GM23338 (cell line): ENCODE results near the gene BMPR1B.

Experiments
- CREB1 ChIP-seq: fragments of 250-450 bp; sonication (Bioruptor Pico); IDR thresholded peaks from 2 replicates; pipeline ENCODE4 v1.5.0; 2020; ENCODE audit warnings: low read depth, mild to moderate bottlenecking, moderate library complexity
- EZH2 ChIP-seq: fragments of 200-600 bp; sonication (generic); IDR thresholded peaks from one replicate; pipeline ENCODE4 v1.8.0; 2017; ENCODE audit warnings: antibody characterized with exemption, mild to moderate bottlenecking, low read depth; ENCODE audit not compliant: unreplicated experiment
- EZH2phosphoT487 ChIP-seq: fragments of 200-600 bp; sonication (generic); IDR thresholded peaks from one replicate; pipeline ENCODE4 v1.8.1; 2018; ENCODE audit warnings: antibody characterized with exemption; ENCODE audit not compliant: unreplicated experiment
- NANOG ChIP-seq: IDR thresholded peaks from 2 replicates; pipeline ENCODE4 v1.6.1; 2016; ENCODE audit warnings: antibody characterized with exemption, borderline replicate concordance
- POLR2AphosphoS5 ChIP-seq: IDR thresholded peaks from 2 replicates; pipeline ENCODE4 v1.6.1; 2016; ENCODE audit warnings: antibody characterized with exemption, low read depth
- ZNF331 ChIP-seq: fragments of 250-450 bp; sonication (Bioruptor Pico); IDR thresholded peaks from 2 replicates; pipeline ENCODE4 v1.5.0; 2020; ENCODE audit warnings: low read depth, mild to moderate bottlenecking, moderate library complexity
- TF ChIP-seq, protein P1 (sequence below), 2 experiments: fragments of 200-600 bp in 1 of 2; sonication (generic) in 1 of 2; conservative IDR thresholded peaks; 2 replicates each; pipeline versions ENCODE4 v1.5.1 to v1.6.1; 2016 to 2017; ENCODE audit warnings: antibody characterized with exemption in 2 of 2, low read depth in 2 of 2, mild to moderate bottlenecking in 2 of 2, moderate library complexity in 1 of 2
- TF ChIP-seq, protein P2 (sequence below): IDR thresholded peaks from one replicate; pipeline ENCODE4 v1.6.1; 2018; ENCODE audit warnings: antibody characterized with exemption; ENCODE audit not compliant: unreplicated experiment
- TF ChIP-seq, protein P3 (sequence below): IDR thresholded peaks from 2 replicates; pipeline ENCODE4 v1.6.1; 2016; ENCODE audit warnings: antibody characterized with exemption

DNA sequence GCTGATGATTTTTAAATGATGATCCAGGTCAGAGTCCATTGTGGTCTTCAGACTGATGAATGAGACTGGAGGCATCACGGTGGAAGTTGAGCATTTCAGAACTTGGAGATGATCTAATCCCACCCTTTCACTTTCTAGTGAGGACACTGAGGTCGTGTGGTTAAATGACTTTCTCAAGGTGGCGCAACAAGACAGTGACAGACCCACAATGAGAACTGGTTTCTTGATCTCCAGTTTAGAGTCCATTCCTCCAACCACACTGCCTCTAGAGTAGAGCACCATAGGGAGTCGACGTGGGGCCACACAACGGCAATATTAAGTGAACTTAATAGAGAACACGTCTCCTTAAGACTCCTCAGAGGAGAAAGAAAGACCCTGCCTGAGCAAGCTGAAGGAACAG is 410.1 kb downstream of the BMPR1B start:
- TF ChIP-seq, protein P1, sequence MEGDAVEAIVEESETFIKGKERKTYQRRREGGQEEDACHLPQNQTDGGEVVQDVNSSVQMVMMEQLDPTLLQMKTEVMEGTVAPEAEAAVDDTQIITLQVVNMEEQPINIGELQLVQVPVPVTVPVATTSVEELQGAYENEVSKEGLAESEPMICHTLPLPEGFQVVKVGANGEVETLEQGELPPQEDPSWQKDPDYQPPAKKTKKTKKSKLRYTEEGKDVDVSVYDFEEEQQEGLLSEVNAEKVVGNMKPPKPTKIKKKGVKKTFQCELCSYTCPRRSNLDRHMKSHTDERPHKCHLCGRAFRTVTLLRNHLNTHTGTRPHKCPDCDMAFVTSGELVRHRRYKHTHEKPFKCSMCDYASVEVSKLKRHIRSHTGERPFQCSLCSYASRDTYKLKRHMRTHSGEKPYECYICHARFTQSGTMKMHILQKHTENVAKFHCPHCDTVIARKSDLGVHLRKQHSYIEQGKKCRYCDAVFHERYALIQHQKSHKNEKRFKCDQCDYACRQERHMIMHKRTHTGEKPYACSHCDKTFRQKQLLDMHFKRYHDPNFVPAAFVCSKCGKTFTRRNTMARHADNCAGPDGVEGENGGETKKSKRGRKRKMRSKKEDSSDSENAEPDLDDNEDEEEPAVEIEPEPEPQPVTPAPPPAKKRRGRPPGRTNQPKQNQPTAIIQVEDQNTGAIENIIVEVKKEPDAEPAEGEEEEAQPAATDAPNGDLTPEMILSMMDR (conservative IDR thresholded peaks at IDR 0.05; ENCODE audit: low read depth in 2 of 2): peak; percentile 13 to 70; a peak in 3 of 4 replicates
- no peak for TF ChIP-seq EZH2
- no peak for TF ChIP-seq POLR2AphosphoS5
- no peak for TF ChIP-seq CREB1 (CRISPR knock-in tag)
- no peak for TF ChIP-seq ZNF331 (CRISPR knock-in tag)
- TF ChIP-seq, protein P2, sequence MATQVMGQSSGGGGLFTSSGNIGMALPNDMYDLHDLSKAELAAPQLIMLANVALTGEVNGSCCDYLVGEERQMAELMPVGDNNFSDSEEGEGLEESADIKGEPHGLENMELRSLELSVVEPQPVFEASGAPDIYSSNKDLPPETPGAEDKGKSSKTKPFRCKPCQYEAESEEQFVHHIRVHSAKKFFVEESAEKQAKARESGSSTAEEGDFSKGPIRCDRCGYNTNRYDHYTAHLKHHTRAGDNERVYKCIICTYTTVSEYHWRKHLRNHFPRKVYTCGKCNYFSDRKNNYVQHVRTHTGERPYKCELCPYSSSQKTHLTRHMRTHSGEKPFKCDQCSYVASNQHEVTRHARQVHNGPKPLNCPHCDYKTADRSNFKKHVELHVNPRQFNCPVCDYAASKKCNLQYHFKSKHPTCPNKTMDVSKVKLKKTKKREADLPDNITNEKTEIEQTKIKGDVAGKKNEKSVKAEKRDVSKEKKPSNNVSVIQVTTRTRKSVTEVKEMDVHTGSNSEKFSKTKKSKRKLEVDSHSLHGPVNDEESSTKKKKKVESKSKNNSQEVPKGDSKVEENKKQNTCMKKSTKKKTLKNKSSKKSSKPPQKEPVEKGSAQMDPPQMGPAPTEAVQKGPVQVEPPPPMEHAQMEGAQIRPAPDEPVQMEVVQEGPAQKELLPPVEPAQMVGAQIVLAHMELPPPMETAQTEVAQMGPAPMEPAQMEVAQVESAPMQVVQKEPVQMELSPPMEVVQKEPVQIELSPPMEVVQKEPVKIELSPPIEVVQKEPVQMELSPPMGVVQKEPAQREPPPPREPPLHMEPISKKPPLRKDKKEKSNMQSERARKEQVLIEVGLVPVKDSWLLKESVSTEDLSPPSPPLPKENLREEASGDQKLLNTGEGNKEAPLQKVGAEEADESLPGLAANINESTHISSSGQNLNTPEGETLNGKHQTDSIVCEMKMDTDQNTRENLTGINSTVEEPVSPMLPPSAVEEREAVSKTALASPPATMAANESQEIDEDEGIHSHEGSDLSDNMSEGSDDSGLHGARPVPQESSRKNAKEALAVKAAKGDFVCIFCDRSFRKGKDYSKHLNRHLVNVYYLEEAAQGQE: no peak
- TF ChIP-seq NANOG: no peak
- TF ChIP-seq, protein P3, sequence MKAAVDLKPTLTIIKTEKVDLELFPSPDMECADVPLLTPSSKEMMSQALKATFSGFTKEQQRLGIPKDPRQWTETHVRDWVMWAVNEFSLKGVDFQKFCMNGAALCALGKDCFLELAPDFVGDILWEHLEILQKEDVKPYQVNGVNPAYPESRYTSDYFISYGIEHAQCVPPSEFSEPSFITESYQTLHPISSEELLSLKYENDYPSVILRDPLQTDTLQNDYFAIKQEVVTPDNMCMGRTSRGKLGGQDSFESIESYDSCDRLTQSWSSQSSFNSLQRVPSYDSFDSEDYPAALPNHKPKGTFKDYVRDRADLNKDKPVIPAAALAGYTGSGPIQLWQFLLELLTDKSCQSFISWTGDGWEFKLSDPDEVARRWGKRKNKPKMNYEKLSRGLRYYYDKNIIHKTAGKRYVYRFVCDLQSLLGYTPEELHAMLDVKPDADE: no peak
- no peak for TF ChIP-seq EZH2phosphoT487
